NK-92 treated with Interleukin-12 subunit alpha and Interleukin-12 subunit beta, amount 100 ng/mL, for 24 hours (cell line): ENCODE measurements around the gene UBE2K.
"Not testable (repeated sequence)": the region's sequence is repeated elsewhere in the genome, so short reads cannot be mapped to it uniquely, and the experiment has no call there.

ENCODE experiments used
- DNase-seq: peaks from one replicate; lab custom pipeline; 2025; lab: John Stamatoyannopoulos, UW

The UBE2K gene

DNA sequence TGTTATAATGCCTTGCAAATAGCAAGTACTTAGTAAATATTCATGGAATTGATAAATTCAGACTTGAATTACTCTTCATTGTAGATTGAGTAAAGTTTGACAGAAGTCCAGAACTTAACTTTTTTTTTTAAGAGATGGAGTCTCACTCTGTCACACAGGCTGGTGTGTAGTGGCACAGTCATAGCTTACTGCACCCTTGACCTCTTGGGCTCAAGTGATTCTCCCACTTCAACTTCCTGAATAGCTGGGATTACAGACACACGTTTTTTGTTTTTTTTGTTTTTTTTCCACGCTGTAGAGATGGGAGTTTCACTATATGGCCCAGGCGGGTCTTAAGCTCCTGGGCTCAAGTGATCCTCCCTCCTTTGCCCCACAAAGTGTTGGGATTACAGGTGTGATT lies 32.1 kb downstream of the UBE2K start:
- DNase-seq: no peak

- DNase-seq: no peak
Observed at GRCh38 chr4:39731908-39732307, 34.0 kb downstream of the UBE2K start.

DNA sequence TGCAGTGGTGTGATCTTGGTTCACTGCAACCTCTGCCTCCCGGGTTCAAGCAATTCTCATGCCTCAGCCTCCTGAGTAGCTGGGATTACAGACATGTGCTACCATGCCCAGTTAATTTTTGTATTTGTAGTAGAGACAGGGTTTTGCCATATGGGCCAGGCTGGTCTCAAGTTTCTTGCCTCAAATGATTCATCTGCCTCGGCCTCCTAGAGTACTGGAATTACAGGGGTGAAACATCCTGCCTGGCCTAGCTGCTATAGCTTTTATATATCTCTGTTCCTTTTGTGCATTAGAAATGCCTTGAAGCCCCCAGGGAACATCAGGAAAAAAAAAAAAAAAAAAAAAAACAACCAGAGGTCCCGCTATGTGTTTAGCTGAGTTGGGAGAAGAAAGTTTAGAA lies 34.8 kb downstream of the UBE2K start:
- no peak for DNase-seq

DNA sequence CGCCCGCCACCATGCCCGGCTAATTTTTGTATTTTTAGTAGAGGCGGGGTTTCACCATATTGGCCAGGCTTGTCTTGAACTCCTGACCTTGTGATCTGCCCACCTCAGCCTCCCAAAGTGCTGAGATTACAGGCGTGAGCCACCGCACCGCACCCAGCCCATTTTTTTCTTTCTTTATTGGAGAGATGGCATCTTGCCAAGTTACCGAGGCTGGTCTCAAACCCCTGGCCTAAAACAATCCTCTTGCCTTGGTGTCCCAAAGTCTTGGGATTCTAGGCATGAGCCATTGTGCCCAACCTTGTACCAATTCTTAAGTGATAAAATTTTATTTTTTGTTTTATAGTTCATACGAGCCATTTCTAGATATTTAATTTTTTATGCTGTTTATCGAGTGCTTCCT lies 41.7 kb downstream of the UBE2K start:
- not testable (repeated sequence) for DNase-seq

DNA sequence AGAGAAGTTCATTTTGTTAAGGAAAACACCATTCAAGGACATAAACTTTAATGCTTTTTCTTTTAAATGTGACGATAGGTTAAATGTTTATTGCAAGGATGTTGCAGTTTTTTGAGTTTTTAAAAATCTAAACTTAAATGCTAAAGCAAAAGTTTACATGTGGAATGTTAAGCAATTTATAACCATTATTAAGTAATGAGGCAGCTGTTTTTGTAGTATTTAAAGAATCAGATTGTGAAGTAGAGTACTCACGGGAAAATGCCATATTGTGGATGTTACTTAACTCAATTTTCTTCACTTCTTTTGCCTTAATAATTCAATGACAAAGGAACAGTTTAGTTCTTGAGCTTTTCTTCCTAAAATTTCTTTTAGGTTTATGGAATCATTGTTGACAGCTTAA lies 43.5 kb downstream of the UBE2K start:
- DNase-seq: no peak

GRCh38 chr4:39745920-39746319 lies 48.0 kb downstream of the UBE2K start:
- no peak for DNase-seq

GRCh38 chr4:39750216-39750615 lies 52.3 kb downstream of the UBE2K start:
- no peak for DNase-seq

GRCh38 chr4:39754309-39754708 lies 56.4 kb downstream of the UBE2K start:
- no peak for DNase-seq

DNA sequence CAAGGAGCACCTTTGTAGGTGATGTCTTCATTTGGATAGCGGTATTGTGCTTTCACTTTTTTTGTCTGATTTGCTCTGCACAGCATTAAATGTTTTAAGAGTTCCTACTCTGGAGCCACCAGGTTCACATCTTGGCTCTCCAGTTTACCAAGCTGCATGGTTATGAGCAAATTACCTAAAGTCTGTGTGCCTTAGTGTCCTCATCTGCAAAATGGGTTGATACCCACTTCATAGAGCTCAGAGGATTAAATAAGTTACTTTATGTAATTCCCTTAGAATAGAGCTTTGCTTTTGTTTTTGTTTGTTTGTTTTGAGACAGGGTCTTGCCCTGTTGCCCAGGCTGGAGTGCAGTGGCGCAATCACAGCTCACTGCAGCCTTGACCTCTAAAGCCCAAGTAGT lies 58.2 kb downstream of the UBE2K start:
- no peak for DNase-seq

DNA sequence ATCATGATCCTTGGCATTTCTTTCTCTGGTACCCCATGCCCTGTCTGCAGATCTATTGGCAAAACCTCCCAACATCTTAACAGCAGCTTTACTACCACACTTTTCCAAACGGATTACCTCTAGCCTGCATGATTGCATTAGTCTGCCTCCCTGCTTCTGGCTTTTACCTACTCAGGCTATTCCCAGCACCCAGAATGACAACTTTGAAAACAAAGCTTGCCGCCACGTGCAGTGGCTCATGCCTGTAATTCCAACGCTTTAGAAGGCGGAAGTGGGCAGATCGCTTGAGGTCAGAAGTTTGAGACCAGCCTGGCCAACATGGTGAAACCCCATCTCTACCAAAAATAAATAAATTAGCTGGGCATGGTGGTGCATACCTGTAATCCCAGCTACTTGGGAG lies 60.2 kb downstream of the UBE2K start:
- no peak for DNase-seq

- DNase-seq: no peak
Observed at GRCh38 chr4:39759569-39759968, 61.6 kb downstream of the UBE2K start.

DNA sequence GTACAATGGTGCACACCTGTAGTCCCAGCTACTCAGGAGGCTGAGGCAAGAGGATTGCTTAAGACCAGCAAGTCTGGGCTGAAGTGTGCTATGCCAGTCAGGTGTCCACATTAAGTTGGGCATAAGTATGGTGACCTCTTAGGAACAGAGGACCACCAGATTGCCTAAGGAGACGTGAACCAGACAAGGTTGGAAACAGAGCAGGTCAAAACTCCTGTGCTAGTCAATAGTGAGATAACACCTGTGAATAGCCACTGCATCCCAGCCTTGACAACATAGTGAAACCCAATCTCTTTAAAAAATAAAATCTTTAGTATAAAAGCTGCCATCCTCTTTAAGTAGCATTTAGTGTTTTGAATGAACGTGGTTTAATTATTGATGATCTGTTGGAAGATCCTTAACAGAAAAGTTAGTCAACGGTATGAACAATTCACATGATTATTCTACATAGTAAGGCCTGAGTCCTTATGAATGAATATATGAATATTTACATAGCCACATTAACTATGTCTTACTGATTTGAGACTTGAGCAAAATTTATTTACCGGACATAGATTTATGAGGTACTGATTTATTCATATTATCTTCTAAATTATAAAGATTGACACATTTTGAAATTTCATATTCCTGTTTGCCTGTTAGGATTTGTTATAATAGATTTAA lies 63.2 kb downstream of the UBE2K start:
- DNase-seq: no peak

- no peak for DNase-seq
Observed at GRCh38 chr4:39763714-39764572, 66.0 kb downstream of the UBE2K start.

- no peak for DNase-seq
Observed at GRCh38 chr4:39770005-39770404, 72.1 kb downstream of the UBE2K start.

- DNase-seq: no peak
Observed at GRCh38 chr4:39770471-39770870, 72.5 kb downstream of the UBE2K start.

- DNase-seq: no peak
Observed at GRCh38 chr4:39770969-39771724, 73.2 kb downstream of the UBE2K start.

GRCh38 chr4:39781988-39782387 lies 84.1 kb downstream of the UBE2K start:
- DNase-seq: not testable (repeated sequence)

DNA sequence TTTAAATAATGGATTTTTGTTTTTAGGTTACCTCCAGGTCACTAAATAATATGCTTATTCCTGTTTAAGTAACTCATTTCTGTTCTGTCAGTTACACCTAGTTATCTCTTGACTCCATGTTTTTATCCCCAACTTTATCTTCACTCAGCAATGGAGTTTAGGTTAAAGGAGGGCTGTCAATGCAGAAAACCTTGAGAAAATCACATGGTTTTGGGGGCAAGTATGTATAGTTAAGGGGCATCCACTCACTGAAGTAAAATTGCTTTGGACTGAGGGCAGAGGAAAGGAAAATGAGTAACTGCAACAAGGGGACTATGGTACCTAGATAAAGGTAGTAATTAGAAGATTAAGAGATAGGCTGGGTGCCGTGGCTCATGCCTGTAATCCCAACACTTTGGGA lies 87.1 kb downstream of the UBE2K start:
- no peak for DNase-seq

- DNase-seq: no peak
Observed at GRCh38 chr4:39786838-39787237, 88.9 kb downstream of the UBE2K start.

- no peak for DNase-seq
Observed at GRCh38 chr4:39792128-39792527, 94.2 kb downstream of the UBE2K start.

DNA sequence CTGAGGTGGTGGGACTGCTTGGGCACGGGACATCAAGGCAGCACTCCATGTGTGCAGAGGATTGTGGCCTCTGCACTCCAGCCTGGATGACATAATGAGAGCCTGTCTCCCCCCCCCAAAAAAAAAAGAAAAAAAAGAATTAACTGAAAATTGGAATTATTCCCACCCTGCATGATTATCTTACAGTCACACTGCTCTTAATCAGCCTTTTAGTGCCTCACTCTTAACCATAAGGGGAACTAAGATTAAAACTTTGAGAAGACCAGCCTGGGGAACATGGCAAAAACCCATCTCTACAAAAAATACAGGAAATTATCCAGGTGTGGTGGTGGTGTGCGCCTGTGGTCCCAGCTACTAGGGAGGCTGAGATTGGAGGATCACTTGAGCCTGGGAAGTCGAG lies 94.6 kb downstream of the UBE2K start:
- no peak for DNase-seq

DNA sequence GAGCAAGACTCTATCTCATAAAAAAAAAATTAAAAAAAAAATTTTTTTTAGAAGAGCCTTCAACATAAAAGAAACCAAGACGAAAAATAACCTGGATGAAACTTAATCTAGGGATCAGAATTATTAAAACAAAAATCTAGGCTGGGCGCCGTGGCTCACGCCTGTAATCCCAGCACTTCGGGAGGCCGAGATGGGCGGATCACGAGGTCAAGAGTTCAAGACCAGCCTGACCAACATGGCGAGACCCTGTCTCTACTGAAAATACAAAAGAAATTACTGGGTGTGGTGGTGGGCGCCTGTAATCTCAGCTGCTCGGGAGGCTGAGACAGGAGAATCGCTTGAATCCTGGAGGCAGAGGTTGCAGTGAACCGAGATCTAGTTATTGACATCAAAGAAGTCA lies 95.0 kb downstream of the UBE2K start:
- DNase-seq: not testable (repeated sequence)

- no peak for DNase-seq
Observed at GRCh38 chr4:39802005-39802404, 104.1 kb downstream of the UBE2K start.
